GM19193 (cell line): Measurements from ENCODE around the gene KRT35.

ENCODE experiments used
- POLR2A ChIP-seq: IDR thresholded peaks from 4 replicates; pipeline ENCODE4 v1.6.1; 2011; ENCODE audit not compliant: insufficient read depth, insufficient read length; ENCODE audit errors: extremely low read depth

Gene KRT35

DNA sequence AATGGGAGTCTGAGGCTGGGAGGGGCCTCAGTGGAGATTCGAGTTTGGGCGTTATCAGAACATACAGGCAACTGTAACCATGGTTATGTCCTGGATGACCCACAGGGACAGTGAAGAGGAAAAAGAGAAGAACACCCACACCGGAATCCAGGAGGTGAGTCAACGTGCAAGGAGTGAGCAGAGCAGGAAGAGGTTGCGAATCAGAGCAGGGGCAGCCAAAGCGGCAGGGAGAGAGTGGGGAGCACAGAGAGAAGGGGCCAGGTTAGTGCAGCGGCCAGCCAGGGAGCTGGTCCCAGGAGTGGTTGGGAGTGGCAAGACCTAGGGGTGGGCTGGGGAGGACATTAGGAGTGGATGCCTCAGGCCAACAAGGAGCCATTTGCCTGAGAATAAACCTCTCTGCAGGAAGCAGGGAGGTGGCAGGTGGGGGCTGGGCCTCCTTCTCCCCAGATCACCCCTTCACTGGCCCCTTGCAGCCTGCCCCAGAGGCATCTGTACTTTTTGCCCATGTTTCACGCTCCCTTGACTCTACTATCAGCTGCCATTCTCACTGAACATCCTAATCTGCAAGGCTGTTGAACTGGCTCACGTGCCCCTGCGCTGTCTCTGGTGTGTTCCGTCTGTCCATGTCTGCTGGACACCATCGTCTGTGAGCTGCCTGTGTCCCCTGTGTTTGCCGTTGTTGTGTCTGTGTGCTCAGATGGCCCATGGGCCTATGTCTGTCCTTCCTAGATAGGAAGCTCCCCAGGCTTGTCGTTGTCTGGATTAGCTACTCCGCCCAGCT is 19.4 kb upstream of the KRT35 start:
- no peak for TF ChIP-seq POLR2A

DNA sequence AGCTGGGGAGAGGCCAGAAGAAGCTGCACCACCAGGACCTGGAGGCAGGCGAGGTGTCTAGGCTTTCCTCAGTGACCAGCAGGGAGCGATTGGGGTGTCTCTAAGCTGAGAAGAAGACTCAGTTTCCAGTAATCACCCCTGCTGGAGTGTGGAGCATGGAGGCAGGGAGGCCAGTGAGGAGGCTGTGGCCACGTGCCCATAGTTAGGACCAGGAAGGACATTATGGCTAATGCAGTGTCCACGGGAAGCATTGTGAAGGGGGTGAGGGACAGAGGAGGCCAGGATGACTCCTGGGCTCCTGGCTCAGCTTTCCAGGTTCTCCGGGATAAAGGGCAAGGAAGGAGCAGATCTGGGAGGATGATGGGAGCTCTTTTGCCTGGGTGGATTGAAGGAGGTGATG is 18.8 kb upstream of the KRT35 start:
- TF ChIP-seq POLR2A: no peak

DNA sequence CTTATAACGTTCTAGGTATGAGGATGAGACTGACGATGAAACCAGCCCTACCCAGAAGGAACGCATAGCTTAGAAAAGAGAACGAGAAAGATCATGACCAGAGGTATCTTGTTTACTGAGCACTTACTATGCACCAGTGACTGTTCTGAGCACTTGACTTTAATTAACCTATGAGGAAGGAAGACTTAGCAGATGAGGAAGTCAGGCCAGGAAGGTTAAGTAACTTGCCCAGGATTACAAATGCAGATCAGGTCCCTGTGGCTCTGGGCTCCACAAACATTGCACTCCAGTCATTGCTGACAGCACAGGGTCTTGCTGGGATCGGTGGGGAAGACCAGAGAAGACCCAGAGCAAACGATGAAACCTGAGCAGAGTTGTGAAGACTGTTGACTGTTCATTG is 17.3 kb upstream of the KRT35 start:
- TF ChIP-seq POLR2A: no peak

DNA sequence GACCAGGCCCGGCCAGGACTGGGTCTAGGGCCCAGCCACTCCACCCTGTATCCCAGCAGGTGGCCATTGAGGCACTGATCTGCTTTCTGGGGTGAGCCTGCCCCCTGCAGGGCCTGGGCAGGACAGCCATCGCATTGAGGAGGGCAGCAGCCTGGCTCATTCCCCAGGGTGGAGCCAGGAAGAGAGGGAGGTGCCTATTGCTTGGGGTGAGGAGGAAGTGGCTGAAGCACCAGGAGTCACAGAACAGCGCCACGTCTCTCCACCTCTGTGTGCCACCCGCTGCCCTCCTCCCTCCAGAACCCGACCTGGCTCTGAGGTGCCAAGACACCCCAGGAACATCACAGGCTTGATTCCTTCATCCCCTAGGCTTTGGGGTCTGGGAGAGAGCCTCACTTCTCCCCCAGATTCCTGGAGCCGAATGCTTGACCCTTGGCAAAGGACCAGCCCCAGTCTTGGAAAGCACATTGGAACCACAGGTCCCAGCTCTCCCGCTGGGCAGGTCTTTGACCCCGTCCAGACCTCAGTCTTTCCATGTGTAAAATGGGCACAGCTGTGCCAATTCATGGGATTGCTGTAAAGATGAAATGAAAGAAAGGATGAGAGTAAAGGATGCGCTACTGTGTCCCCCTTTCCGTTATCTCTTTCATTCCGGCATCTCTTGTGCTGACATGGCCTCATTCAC is 16.0 kb upstream of the KRT35 start:
- no peak for TF ChIP-seq POLR2A

DNA sequence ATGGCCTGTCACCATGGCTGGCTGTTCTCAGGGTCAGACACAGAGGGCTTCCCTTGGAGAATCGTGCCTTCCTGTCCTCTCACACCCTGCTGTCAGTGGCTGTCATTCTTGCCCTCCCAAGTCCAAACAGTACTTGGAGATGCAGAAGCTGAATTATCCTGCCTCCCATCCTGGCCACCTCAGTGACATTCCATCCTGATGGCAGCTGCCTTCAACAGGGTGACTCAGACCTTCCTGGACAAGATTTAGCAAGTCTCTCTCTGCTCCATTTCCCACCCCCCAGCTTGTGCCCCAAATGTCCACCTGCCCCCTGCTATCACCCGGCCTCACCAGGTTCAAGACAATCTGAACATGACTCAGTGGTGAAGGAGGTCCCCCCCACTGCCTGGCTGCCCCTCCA is 13.6 kb upstream of the KRT35 start:
- no peak for TF ChIP-seq POLR2A

DNA sequence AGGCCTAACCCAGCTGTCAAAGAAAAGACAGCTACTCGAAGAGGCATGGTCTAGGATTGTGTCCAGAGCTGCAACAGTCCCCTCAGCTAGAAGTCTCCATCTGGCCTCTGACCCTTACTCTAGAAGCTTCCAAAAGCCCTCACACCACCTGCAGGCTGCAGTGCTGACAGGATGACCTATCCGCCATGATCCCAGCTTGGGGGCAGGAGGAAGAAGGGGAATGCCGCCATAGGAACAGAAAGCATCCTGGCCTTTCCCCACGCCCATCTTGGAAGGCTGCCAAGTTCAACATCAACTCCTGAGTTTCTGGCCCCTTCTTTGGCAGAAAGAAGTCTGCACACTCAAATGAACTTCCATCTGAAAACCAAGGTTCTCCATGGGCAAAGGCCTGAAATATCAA is 11.8 kb upstream of the KRT35 start:
- no peak for TF ChIP-seq POLR2A

DNA sequence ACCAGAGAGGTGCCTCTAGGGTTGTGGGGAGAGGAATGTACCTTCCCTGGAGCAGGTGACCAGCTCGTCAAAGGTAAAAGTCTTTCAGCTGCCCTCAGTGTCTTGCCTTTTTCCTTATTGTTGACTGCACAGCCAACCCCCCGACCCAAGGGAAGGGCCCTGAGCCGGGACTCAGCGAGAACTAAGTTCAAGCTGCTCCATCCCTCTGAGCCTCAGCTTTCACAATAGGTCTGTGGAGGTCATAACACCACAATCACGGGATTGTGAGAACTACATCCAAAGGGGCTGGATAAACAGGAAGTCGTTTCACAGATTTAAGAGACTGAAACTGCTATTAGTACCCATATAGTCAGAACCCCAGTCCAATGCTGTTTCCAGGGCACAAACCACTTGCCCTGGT is 11.4 kb upstream of the KRT35 start:
- no peak for TF ChIP-seq POLR2A

DNA sequence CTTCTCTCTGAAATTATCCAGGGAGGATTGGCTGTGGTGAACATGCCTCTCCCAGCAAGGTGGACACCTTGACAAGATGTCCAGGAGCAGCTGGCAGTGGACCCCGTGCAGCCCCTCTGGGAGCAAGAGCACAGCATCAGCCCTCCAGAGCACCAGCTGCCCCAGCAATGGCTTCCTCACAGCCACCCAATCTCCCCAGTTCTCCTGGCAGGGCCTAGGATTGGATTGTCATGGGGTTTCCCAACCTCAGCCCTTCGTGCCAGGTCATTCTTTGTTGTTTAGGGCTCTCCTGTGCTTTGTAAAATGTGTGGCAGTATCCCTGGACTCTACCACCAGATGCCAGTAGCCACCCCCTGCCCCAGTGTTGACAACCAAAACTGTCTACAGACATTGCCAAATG is 10.5 kb upstream of the KRT35 start:
- no peak for TF ChIP-seq POLR2A

DNA sequence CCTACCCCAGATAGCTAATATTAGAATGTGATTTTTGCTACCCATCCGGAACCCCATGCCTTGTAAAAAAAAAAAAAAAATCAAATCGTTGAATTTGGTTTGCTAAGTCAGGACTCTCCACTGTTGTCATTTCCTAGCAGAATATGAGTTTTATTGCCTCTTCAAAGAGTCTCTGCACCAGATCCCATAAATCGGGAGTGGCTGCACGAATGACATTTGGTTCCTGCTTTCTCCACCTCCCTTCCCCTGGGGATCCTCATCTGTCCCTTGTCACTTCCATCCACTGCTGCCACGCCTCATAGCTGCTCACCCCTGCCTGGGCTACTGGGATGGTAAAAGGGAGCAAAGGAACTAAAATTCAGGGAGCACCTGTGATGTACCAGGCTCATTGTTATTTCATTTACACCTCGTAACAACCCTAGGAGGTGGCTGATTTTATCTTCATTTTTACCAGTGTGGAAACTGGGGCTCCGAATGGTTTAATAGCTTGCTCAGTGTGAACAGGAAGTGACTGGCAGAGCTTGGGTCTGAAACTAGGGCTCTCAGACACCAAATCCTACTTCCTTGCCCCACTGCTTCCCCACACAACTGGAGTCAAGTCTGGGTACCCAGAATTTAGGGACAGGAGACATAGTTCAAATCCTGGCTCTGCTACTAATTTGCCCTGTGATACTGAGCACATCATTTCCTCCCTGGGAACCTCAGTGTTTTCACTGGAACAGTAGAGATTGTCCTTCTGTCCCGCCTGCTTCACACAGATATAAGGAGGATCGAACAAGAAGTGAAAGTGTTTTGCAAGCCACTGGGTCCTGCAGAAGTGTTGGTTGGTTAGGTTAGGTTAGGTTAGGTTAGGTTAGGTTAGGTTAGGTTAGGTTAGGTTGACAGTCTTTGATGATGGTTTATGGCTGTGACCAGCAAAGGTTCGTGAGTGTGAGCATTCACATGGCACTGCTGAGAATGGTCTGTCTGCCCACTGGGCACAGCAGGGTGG is 9.3 kb upstream of the KRT35 start:
- TF ChIP-seq POLR2A: no peak

DNA sequence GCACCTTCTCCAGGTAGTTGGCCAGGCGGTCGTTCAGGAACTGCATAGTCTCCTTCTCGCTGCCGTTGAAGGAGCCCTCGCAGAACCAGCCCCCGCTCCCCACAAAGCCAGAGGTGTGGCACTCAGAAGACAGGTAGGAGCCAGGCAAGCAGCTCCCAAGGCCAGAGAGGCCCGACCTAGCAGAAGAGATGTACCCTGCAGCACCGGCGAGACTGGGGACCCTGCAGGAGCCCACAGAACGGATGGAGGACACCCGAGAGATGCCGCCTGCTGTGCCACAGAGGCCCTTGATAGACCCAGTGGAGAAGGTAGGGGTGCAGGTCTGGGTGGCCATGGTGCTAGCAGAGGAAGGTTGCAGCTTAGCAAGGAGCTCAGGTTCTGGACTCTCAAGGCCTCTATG is 8.6 kb upstream of the KRT35 start, which contains the start of gene KRT36:
TSS of gene KRT36 (minus strand) at position 380 of the 400 bp plus-strand sequence. CDS start at position 334, 46 bp downstream.
- TF ChIP-seq POLR2A: no peak

DNA sequence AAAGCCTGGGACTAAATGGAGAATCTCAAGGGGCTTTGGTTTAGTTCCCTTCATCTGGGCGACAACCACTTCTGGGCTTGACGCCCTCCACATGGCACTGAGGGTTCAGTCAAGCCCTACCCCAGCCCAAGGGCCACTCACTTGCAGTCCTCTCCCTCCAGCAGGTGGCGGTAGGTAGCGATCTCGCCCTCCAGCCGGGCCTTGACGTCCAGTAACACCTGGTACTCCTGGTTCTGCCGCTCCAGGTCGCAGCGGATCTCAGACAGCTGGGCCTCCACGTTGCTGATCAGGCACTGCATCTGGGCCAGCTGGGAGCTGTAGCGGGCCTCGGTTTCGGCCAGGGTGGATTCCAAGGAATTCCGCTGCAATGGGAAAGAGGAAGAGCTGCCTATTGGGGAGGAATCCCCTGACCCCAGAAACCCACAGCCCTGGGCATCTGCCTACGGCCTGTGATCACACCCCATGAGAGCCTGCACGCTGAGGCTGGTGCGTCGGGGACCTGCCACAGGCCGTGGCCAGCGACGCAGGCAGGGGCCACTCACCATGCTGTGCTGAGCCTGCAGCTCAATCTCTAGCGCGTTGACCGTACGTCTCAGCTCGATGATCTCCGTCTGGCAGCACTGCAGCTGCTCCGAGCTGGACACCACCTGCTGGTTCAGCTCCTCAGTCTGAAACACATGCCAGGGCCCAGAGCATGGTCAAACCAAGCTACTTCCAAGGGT is 6.0 kb upstream of the KRT35 start:
- no peak for TF ChIP-seq POLR2A

DNA sequence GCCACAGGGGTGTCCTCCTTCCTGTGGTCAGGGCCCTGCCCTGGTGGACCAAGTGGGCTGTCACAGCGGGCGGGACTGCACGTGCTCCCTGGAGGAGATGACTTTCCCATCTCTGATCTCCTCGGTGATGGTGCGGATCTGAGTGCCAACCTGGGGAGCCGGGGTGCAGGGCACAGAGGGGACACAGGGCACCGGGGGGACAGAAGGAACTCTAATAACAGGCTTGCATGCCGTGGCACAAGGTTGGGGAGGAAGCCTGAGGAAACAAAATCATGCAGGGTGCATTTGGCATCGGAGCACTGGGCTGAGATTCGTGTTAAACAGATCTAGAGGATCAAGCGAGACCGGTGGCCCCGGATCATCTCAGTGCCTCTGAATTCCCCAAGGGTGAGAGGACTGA is 5.4 kb upstream of the KRT35 start:
- no peak for TF ChIP-seq POLR2A

DNA sequence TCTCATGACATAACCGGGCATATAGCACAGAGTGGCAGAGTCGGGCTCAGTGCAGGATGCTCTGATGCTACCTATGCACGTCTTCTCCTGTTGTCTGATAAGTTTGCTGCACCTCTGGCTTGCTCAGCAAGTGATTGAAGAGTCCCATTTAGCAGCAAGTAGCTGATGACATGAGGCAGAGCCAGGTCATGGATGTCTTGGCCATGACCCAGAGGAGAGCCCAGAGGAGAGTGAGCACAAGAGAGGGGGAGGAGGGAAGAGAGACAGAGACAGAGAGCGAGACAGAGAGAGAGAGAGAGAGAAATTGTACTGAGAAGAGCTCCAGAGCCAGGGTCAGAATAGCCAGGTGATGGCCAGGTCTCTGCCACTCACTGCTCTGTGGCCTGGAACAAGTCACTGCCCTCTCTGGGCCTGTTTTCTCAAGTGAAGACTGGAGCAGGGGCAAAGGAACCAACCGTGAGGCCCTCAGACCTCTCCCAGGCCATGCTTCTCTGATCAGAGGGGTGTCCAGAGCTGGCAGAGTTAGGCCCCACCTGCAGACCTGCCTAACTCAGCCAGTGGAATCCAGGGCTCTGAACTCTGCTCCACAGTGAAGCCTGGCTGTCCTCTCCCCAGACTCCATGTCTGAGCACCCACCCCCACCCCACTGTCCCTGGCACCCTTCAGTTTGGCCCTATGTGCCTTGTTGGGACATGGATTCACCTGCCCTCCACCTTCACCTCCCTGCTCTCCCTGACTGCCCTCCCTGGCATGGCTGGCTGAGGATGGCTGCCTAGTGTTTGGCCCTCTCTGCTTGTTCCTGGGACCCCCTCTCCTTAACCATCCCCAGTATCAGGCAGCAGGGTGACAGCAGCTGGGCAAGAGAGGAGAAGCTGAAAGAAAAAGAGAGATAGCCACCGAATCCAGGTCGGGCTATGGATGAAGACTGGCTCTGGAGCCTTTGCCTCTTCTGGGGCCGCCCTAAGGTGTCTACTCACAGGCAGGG is 4.3 kb upstream of the KRT35 start:
- no peak for TF ChIP-seq POLR2A

DNA sequence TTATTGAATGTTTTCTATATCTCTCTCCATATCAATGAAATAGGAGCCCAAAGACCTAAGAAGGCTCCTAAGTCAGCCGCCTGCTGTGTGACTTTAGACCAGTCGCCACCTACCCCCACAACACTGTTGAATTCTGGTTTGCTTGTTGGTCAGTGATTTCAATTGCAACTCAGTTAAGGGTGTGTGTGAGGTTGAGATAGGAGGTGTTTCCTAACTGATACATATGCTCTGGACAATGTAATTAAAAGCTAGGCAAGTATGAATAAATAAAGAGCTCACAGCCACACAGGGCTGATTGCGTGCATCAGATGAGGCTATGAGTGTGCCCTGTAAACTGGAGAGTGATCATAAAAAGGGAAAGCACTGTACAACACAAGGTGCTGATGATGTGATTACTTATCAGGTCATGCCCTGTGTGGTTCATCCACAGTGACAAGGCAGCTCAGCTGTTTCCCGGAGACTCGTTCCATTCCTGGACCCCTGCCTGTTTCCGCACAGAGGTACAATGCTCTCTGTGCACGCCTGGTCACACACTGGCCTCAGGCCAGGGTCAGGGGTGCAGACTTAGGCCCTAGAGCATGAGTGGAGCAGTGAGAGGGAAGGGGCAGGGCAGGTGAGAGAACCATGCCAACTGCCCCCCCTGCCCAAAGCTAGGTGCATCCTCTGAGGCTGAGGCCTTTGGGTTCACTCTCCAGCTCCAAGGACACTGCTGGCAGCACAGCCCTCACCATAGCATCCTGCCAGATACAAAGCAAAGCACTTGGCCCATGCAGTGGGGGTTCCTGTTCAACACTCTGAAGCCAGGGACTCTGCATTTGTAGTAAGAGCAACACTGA is 3.3 kb upstream of the KRT35 start:
- no peak for TF ChIP-seq POLR2A
